C4-2B (cell line): ENCODE data around the gene CYP17A1.

Source experiments
- ZFX ChIP-seq: fragments of 450-650 bp; IDR thresholded peaks from 2 replicates; pipeline ENCODE4 v1.6.1; 2017
- TF ChIP-seq, protein P1 (sequence below): fragments of 450-650 bp; conservative IDR thresholded peaks from 2 replicates; pipeline ENCODE4 v1.5.1; 2017; ENCODE audit warnings: mild to moderate bottlenecking

DNA sequence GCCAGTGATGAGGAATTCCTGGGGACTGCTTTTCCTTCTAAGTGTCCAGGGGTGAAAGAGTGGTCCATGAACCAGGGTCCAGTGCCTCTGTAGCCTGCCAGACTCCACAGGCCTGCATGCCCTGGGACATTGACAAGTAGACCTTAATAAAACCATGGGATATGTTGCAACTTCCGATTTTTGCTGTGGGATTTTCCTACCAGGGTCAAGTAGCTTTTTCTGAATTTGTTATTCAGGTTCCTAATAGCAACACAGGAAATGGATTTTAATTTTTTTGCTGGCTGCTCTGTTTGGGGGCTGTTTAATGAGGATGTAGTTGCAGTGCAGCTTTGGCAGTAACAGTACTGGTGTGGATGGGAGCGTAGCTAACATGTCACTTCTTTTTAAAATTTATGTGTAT, 51.4 kb downstream of the CYP17A1 start:
- TF ChIP-seq, protein P1, sequence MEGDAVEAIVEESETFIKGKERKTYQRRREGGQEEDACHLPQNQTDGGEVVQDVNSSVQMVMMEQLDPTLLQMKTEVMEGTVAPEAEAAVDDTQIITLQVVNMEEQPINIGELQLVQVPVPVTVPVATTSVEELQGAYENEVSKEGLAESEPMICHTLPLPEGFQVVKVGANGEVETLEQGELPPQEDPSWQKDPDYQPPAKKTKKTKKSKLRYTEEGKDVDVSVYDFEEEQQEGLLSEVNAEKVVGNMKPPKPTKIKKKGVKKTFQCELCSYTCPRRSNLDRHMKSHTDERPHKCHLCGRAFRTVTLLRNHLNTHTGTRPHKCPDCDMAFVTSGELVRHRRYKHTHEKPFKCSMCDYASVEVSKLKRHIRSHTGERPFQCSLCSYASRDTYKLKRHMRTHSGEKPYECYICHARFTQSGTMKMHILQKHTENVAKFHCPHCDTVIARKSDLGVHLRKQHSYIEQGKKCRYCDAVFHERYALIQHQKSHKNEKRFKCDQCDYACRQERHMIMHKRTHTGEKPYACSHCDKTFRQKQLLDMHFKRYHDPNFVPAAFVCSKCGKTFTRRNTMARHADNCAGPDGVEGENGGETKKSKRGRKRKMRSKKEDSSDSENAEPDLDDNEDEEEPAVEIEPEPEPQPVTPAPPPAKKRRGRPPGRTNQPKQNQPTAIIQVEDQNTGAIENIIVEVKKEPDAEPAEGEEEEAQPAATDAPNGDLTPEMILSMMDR: no peak
- TF ChIP-seq ZFX: no peak
